GM19025 (cell line): ENCODE measurements around the gene CIROP.

ENCODE experiments used
- ATAC-seq: cut with Tn5 transposase; IDR thresholded peaks from one replicate; pipeline ENCODE4 v1.9.1; 2021; ENCODE audit warnings: mild to moderate bottlenecking, low read depth, moderate library complexity; ENCODE audit not compliant: unreplicated experiment

The CIROP gene, protein sequence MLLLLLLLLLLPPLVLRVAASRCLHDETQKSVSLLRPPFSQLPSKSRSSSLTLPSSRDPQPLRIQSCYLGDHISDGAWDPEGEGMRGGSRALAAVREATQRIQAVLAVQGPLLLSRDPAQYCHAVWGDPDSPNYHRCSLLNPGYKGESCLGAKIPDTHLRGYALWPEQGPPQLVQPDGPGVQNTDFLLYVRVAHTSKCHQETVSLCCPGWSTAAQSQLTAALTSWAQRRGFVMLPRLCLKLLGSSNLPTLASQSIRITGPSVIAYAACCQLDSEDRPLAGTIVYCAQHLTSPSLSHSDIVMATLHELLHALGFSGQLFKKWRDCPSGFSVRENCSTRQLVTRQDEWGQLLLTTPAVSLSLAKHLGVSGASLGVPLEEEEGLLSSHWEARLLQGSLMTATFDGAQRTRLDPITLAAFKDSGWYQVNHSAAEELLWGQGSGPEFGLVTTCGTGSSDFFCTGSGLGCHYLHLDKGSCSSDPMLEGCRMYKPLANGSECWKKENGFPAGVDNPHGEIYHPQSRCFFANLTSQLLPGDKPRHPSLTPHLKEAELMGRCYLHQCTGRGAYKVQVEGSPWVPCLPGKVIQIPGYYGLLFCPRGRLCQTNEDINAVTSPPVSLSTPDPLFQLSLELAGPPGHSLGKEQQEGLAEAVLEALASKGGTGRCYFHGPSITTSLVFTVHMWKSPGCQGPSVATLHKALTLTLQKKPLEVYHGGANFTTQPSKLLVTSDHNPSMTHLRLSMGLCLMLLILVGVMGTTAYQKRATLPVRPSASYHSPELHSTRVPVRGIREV

DNA sequence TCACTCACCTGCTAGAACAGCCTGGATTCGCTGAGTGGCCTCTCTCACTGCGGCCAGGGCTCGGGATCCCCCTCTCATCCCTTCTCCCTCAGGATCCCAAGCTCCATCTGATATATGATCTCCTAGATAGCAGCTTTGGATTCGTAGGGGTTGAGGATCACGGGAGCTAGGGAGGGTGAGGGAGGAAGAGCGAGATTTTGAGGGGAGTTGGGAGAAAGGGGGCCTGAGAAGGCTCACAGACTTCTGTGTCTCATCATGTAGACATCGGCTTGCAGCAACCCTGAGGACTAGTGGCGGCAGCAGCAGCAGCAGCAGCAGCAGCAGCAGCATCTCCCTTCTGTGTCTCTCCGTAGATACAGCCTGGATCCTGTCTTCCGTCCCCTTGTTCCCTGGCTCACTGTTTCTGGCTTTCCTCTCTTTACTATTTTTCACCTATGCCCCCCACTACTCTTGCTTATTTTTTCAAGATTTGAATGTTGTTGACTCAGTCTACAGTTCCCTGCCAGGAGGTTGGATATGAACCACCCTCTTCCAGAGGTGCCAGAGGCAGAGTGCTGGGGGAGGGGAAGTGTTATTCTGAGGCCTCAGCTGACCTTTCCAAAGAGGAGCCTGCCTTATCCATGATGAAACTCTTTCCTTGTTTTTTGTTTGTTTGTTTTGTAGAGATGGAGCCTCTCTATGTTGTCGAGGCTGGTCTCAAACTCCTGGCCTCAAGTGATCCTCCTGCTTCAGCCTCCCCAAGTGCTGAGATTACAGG lies at the start of gene CIROP:
CIROP (minus strand) TSS at position 399 of the 757 bp plus-strand sequence; CDS start at position 330, 69 bp downstream.
- no peak for ATAC-seq

DNA sequence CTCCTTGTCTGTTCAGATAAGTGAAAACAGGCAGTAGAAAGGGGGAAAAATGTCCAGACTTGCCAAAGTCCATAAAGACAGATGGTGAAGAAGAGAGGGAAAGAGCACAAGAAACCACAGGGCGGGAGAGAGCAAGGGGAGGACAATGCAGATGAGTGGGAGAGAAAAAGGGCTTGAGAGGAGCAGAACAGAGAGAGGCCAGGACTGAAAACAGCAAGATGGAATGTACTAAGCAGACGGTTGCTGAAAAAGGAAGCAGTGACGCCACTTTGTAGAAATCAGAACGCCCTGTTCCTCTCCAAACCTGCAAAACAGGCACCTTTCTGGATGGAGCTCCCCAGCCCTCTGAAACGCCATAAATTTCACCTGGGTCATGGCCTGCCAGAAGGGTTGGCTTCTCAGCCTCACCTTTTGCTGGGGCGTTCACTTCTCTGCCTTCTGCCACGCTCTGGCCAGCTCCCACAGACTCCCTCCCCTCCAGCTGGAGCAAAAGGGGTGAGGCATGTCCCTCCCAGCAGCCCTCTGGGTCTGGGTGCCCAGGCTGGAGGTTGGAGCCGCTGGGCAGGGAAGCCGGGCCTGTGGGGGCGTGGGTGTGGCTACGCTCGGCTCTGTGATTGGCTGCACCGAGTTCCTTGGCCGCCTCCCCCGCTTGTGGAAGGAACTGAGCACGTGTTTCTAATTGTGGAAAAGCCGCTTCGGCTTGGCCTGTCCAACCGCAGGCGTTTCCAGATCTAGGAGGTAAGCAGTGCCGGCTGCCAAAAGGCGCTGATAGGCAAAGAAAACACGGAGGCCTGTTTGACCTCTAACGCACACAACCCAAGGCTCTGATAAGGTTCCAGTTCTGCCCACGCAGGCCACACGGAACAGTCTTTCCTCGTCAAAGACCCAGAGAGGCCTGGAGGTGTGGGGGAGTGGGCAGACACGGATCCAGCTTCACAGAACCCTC lies 49.3 kb upstream of the CIROP start:
- ATAC-seq = no peak

DNA sequence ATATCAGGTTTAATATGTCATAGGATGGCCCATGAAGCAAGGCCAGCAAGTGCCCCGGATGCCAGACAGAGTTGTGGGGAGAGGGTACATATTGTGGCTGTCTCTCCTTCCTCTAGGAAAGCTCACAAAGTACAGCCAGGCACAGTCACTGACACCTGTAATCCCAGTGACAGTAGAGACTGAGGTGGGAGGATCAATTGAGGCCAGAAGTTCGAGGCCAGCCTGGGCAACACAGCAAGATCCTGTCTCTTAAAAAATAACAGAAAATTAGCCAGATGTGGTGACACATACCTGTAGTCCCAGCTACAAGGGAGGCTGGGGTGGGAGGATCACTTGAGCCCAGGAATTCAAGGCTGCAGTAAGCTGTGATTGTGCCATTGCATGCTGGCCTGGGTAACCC lies 46.6 kb upstream of the CIROP start:
- ATAC-seq = no peak

DNA sequence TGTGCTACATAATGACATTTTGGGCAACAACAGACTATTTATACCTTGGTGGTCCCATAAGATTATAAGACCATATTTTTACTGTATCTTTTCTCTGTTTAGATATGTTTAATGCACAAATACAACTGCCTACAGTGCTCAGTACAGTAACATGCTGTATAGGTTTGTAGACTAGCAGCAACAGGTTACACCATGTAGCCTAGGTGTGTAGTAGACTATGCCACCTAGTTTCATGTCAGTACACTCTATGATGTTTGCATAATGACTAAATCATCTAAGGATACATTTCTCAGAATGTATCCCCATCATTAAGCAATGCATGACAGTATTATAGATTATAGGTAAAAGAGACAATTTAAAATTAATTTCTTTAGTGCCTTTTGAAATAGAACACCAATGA lies 45.0 kb upstream of the CIROP start:
- no peak for ATAC-seq

DNA sequence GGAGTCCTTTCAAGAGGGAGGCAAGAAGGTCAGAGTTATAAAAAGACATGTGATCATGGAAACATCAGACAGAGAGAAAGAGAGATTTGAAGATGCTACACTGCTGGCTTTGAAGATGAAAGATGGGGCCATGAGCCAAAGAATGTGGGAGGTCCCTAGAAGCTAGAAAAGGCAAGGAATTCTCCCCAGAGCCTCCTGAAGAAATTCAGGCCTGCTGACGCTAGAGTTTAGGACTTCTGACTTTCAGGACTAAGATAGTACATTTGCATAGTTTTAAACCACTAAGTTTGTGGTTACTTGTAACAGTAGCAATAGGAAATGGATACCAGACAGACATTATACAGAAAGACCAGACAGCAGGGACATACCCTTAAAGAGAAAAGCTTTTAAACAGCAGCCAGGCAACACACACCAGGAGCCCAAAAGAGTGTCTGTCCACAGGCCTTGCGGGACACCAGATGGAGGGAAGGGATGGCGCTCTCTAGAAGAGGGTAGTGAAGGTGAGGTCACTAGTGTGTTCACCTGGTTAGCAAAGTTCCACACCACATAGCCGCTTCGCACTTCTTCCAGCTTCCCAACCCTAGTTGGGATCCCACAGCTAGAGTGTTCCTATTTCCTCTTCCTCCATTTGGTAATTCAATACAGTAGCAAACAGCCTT lies 43.9 kb upstream of the CIROP start:
- no peak for ATAC-seq

DNA sequence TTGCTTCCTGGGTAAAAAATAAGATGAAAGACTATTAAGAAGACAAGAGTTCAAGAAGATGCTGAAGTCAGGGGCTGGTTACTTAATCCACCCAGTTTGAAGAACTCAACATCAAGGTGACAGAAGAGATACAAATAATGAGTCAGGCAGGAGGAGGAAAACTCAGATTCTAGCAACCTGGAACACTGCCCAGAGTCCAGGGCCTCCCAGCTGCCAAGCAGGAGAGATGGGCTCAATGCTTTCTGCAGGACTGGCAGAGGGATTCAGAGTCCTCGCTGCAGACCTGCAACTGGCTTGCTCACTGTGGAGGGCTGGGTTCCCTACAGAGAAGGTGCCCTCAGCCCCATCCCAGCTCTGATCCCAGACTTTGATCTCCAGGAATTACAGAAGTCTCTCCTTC lies 42.9 kb upstream of the CIROP start:
- ATAC-seq = no peak

DNA sequence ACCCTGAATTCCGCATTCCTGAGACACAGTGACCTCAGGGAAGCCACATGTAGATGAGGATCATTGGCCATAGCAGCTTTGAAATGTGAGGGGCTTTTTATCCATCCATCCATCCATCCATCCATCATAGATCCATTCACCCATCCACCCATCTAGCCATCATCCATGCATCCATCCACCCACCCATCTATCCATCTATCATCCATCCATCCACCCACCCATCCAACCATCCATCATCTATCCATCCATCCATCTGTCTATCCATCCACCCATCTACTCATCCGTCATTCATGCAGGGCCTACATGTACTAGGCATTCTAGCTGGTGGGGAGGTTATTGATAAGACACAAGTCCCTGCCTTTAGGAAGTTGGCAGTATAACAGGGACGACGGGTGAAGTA lies 42.2 kb upstream of the CIROP start:
- no peak for ATAC-seq

DNA sequence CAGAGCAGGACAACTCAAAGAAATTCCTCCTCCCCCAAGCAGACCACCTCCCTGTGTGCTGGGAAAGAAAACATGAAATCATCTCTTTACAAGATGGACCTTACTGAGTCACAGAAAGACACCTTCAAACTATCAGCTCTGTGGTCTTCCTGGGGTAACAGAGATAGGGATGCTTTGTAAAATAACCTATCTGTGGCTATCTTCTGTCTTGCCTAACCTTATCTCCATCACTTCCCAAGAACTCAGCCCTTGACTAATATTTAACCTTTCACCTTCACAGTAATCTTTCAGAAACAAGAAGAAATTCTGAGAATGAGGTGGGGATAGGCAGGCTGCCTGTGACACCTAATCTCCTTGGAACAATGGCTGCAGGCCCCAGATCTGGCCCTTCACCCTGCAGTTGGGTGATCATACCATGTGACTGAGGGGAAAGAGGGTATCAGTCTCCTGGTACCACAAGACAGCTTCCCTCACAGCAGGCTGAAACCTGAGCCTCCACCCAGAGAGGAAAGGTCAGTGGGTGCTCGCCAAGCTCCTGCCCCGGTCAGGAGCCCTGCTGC lies 41.6 kb upstream of the CIROP start:
- ATAC-seq = no peak

DNA sequence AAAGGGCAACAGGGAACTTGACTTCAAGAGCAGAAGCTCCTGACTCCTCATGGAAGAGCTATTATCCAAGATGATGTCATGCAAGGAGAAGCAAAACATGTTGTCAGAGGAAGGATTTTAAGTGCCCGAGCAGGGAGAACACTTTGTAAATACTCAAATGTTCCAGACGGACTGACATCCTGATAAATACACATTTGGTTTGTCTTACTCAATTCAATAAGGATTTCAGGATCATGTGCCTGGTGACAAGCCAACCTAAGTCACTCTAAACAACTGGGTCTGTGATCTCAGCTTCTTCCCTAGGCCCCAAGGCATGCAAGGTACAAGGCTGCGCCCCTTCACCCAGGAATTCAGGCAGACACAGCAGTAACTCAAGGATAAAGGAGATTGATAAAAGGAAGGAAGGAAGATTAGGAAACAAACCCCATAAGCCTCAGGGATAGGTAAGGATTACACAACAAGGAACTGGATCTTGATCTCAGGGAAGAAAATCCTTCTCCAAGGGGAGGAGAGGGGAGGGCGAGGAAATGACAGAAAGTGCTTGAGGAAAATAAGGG lies 41.1 kb upstream of the CIROP start:
- ATAC-seq = no peak

DNA sequence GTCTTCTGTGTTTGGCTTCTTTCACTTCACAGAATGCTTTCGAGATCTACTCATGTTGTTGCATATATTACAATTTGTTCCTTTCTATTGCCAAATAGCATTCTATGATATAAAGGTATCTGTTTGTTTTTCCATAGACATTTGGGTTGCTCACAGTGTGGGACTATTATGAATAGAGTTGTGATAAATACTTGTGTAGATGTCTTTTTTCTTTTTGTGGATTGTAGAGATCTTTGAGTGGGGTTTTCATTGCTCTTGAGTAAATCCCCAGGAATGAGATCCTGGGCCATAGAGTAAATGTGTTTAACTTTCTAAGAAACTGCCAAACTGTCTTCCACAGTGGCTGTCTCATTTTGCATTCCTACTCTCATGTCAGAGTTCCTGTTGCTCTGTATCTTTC lies 39.1 kb upstream of the CIROP start:
- ATAC-seq = no peak

DNA sequence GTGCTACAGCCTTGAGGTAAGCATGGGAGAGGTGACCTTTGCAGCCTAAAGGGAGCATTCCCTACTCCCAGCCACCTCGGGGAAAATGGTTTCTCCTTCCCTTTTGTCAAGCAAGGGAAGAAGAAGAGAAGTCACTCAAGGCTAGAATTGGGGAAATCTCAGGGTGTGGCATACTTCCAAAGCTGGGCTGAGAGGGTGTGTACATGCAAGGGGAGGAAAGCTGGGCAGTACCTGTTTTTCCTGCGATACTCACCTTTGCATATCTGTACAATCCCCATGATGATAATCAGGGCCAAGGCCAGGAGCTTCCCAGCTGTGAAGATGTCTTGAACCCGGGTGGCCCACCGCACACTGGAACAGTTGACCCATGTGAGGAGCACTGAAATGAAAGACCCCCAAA lies 38.0 kb upstream of the CIROP start:
- no peak for ATAC-seq

DNA sequence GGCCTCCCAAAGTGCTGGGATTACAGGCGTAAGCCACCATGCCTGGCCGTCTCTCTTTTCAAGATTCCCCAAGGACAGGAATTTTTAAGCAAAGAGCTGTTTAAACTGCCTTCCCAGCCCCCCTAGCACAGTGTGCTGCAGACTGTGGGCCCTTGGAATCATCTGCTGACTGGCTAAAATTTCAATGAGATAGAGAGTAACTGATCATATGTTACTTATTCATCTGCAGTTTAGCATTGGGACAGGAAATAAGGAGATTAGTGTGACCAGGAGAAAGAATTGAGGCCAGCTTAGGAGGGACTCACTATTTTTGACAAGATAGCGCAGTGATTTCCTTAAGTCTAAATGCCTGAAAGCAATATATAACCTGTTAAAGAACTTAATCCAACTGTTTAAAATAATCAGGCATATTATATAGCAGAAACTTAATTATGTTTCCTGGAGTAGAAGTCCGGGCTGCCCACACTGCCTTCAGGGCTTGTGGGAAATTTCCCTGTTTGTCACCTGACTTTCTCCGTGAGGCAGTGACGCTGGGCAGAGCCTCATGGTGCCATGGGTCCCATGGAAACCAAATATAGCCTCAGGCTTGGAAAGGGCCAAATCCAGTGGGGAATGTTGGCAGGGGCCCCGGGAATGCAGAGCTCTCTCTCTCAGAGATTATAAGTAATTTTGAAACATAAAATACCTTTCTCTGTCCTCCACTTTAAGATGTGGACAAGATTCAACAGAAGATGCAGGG lies 37.1 kb upstream of the CIROP start:
- ATAC-seq = no peak

DNA sequence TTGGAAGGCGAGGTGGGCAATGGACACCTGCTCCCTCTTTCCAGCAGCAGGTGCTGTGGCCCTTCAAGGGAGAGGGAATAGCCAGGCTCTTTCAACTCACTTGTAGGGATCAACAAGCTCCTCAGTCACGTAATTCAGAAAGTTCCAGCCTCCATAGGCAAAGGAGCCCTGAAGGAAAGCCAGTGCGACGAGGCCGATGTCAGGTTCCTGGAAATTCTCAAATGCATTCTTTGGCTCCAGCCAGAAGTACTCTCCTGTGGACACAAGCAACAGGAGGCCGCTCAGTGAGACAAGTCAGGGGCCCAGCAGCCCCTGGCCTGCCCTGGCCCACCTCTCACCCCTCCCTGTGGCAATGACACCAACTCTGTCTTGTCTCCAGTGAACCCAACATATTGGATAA lies 35.6 kb upstream of the CIROP start:
- no peak for ATAC-seq

DNA sequence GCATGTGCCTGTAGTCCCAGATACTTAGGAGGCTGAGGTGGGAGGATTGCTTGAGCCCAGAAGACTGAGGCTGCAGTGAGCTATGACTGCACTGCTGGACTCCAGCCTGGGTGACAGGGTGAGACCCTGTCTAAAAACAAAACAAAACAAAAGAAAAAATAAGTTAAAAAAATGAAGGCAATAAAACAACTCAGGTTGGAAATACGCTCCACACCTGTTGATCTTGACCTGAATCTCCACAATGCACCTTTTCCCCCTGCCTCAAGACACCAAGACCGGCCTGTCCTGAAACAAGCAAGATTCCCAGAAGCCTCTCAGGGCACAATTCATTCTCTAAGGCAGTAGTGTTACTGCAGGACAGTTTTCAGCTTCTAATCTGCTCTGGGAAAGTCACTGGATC lies 35.1 kb upstream of the CIROP start:
- no peak for ATAC-seq

DNA sequence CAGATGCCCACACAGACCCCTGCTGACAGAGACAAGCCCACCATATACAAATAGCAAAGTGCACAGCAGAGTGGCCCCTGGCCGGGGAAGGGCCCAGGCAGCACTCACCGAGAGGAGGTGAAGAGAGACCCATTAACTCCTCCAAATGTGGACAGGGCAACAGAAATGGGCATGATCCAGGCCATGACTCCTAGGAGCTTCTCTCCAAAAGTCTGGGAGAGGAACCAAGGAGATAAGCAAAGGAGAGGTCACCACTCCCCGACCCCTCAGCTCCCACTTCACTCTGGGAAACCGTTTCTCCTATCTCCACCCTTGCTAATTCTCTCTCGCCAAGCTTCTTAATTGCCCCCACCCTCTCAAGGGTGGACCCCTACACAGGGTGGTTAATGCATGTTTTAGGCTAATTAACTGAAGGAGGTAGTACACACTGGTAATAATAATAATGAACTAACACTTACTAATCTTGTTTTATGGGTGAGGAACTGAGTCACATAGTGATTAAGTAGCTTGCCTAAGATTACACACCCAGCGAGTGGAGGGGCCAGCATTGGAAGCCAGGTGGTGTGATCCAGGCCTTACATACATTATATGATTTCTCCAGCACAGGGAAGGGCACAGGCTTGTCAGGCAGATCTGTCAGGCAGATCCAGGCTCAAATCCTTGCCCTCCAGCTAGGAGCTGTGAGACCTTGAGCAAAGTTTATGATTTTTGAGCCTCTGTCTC lies 33.2 kb upstream of the CIROP start:
- no peak for ATAC-seq

DNA sequence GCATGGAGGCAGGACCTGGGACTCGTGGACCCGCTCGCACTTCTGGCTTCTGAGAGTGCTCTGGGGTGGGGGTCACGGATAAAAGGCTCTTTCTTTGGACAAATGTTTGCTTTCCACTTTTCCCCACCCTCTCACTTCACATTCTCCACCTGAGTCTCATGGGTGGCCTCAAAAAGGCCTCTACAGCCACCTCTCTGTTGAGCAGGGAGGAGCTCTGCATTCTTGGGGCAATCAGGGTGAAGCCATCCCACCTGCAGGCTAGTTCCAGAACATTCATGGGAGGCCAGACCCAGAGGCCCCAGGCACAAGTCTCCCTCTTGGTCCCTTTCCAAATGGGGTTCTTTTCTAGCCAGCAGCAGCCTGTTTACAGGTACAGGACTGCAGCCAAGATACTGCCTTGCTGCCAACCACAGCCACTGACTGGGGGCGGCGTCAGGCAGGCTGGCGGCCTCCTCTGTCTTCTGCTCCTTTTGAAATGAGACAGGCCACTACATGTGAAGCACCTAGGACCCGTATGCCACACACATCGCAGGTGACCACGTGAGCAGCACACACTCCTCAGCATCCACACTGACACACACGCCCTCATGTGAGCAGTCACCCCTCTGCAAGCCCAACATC lies 32.5 kb upstream of the CIROP start:
- ATAC-seq = no peak

DNA sequence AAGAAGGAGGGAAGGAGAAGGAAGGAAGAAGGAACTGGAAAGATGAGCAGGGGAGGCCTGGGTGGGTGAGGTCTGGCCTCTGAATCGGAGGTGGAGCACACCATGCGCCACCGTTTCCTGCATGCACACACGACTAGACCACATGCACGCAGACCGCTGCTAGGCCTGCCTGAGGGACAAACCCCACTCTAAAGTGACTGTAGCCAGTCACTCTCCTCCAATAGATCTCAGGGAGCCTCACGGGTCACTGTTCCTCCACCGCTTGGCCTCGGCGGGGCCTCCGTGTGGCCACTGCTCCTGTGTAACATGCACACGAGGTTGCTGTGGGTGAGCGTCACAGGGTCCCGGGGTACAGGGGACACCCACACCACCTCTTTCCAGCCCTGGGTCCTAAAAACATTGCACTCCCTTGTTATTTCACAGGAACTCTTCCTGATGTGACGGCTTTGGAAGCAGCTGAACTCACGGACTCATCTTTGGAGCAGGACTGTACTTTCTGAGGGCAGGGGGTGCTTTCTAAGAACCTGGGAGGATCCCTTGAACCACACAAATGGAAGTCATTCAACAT lies 31.9 kb upstream of the CIROP start:
- ATAC-seq = no peak
